Progenitor cell of endocrine pancreas (in vitro differentiated cells): Measurements from ENCODE around the gene TEX11. TPM values are rescaled to one million over a fixed set of nuclear protein-coding genes. Genes with fewer than 3 reads are reported as not detected.

Experiments
- DNase-seq: peaks from one replicate; pipeline ENCODE4 v3.0.0; 2021; ENCODE audit warnings: low spot score; ENCODE audit not compliant: unreplicated experiment
- H3K27ac Mint-ChIP-seq: 2 replicates; pipeline ENCODE4 v1.8.0; 2021; ENCODE audit warnings: mild to moderate bottlenecking, moderate library complexity, mixed read lengths
- H3K27me3 Mint-ChIP-seq: 2 replicates; pipeline ENCODE4 v1.8.0; 2021; ENCODE audit warnings: mixed read lengths
- H3K36me3 Mint-ChIP-seq: 2 replicates; pipeline ENCODE4 v1.8.0; 2022; ENCODE audit warnings: mixed read lengths; ENCODE audit not compliant: insufficient read depth
- H3K4me1 Mint-ChIP-seq: 2 replicates; pipeline ENCODE4 v1.8.0; 2021; ENCODE audit warnings: low read depth, mixed read lengths
- H3K4me3 Mint-ChIP-seq: 2 replicates; pipeline ENCODE4 v1.8.0; 2021; ENCODE audit warnings: low read depth, mild to moderate bottlenecking, moderate library complexity, mixed read lengths
- H3K9me3 Mint-ChIP-seq: 2 replicates; pipeline ENCODE4 v1.8.0; 2021; ENCODE audit warnings: low read depth, mixed read lengths
- total RNA-seq: library from RNA; stranded (reverse); gene quantifications from 2 replicates; pipeline ENCODE4 v1.2.1, GENCODE V29; 2021
- TF ChIP-seq, protein P1 (sequence below): fragments of 200-600 bp; sonication (generic); IDR thresholded peaks from one replicate; pipeline ENCODE4 v1.5.0; 2021; ENCODE audit warnings: antibody characterized with exemption, mild to moderate bottlenecking; ENCODE audit not compliant: unreplicated experiment

Gene TEX11
- total RNA-seq, 1 donor from 2014 or later: 6.5 TPM

DNA sequence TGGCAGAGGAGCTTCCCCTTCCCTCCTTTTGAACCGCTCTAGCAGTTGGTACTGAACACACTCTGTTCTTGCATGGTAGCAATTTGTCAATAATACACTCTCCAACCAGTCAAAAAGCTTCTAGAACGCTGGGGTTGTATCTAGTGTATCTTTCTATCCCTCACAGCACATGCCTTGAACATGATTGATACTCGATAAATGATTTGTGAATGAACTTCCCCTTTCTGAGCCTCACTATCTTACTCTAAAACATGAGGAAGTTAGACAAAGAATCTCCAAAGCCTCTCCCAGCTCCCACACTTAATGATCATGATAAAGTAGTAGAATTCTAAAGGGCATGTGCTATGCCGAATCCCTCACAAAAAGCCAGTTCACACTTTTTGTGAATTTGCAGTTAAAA, 399.4 kb downstream of the TEX11 start:
- Mint-ChIP-seq H3K4me1 (peaks cover 23% of the 10 kb centered on the region), H3K9me3 (peaks cover 24% of the 10 kb centered on the region), H3K4me3 (no peak overlapping the region), H3K36me3 (peaks cover 8% of the 10 kb centered on the region), H3K27me3 (no peaks in the 10 kb centered on the region), H3K27ac (no peak overlapping the region)
- DNase-seq: no peak
- TF ChIP-seq, protein P1, sequence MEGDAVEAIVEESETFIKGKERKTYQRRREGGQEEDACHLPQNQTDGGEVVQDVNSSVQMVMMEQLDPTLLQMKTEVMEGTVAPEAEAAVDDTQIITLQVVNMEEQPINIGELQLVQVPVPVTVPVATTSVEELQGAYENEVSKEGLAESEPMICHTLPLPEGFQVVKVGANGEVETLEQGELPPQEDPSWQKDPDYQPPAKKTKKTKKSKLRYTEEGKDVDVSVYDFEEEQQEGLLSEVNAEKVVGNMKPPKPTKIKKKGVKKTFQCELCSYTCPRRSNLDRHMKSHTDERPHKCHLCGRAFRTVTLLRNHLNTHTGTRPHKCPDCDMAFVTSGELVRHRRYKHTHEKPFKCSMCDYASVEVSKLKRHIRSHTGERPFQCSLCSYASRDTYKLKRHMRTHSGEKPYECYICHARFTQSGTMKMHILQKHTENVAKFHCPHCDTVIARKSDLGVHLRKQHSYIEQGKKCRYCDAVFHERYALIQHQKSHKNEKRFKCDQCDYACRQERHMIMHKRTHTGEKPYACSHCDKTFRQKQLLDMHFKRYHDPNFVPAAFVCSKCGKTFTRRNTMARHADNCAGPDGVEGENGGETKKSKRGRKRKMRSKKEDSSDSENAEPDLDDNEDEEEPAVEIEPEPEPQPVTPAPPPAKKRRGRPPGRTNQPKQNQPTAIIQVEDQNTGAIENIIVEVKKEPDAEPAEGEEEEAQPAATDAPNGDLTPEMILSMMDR: no peak

DNA sequence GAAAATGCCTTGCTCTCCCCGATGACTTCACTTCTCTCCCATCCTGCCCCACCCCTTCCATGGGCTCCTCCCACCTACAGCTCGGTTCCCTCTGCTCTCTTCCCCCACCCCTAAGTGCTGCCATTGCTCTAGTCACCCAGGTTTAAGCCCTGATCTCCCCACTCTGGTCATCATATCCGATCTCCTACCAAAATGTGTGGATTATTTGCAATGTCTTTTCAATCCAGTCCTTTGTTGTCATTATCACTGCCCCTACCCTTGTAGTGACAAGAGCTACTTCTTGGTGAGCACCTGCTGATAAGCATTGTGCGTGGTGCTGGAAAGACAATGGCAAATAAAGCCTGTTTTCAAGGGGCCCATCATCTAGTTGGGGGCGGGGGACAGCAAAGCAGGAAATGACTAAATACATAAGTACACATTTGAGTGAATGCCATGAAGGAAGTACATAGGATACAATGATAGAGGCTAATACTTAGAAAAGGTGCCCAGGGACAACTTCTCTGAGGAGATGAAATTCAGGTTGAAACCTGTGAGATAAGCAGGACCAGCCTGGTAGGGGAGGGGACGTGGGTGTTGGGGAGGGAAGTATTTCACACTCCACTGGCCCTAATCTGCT, 400.1 kb downstream of the TEX11 start:
- H3K4me3 Mint-ChIP-seq: no peak overlapping the region
- H3K27me3 Mint-ChIP-seq: no peaks in the 10 kb centered on the region
- peak overlapping the region; percentile 34 for H3K27ac Mint-ChIP-seq
- peaks cover 23% of the 10 kb centered on the region for H3K4me1 Mint-ChIP-seq
- DNase-seq: no peak
- H3K9me3 Mint-ChIP-seq: peaks cover 21% of the 10 kb centered on the region
- TF ChIP-seq, protein P1: no peak
- H3K36me3 Mint-ChIP-seq: peaks cover 8% of the 10 kb centered on the region

DNA sequence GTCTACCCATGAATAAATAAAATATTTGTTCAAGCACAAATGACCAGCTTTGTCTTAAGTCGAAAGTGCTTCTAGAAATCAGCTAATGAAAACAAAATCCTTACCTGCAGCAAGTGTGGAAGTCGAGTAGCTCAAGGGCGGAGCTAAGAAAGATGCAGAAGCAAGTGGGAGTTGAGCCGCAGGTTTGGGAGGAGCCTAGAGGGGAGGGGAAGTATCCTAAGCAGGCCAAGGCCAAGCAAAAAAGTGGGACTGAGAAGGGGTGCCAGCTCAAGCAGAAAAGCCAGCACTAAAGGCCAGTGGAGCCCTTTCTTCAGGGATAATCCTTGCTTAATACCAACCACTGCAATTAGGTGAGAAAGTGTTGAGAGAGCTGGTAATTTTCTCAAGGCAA, 403.1 kb downstream of the TEX11 start:
- Mint-ChIP-seq H3K4me1 (peaks cover 22% of the 10 kb centered on the region), H3K27me3 (no peaks in the 10 kb centered on the region), H3K9me3 (peaks cover 17% of the 10 kb centered on the region), H3K4me3 (no peak overlapping the region), H3K36me3 (peaks cover 19% of the 10 kb centered on the region), H3K27ac (no peak overlapping the region)
- no peak for DNase-seq
- TF ChIP-seq, protein P1: no peak

GRCh38 chrX:70504772-70505450, 403.6 kb downstream of the TEX11 start:
- Mint-ChIP-seq H3K4me3 (no peak overlapping the region), H3K27me3 (no peaks in the 10 kb centered on the region), H3K4me1 (peaks cover 16% of the 10 kb centered on the region), H3K27ac (peak overlapping the region; percentile 35), H3K9me3 (peaks cover 12% of the 10 kb centered on the region), H3K36me3 (peaks cover 20% of the 10 kb centered on the region)
- TF ChIP-seq, protein P1: no peak
- no peak for DNase-seq

DNA sequence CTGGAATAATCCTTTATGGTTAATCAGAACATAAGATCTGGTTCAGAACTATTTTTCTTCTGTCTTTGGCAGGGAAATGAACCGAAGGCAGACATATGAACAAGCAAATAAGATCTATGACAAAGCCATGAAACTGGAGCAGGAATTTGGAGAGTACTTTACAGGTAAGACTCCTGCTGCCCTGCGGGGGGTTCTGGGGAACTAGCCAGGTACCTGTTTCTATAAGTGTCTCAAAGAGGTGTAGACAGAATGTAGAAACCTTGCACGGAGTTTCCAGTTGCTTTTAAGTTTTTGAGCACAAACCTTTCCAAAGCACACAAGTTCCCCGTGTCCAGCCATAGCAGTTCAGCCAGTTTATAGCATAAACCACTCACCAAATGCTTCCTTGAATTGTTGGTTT, 407.7 kb downstream of the TEX11 start:
- H3K9me3 Mint-ChIP-seq: peaks cover 3% of the 10 kb centered on the region
- no peaks in the 10 kb centered on the region for H3K4me1 Mint-ChIP-seq
- peaks cover 26% of the 10 kb centered on the region for H3K36me3 Mint-ChIP-seq
- no peak for DNase-seq
- H3K27me3 Mint-ChIP-seq: no peaks in the 10 kb centered on the region
- TF ChIP-seq, protein P1: no peak
- no peak overlapping the region for H3K4me3 Mint-ChIP-seq
- H3K27ac Mint-ChIP-seq: no peak overlapping the region
